ENCODE results near the gene MYO1B.

MYO1B gene

DNA sequence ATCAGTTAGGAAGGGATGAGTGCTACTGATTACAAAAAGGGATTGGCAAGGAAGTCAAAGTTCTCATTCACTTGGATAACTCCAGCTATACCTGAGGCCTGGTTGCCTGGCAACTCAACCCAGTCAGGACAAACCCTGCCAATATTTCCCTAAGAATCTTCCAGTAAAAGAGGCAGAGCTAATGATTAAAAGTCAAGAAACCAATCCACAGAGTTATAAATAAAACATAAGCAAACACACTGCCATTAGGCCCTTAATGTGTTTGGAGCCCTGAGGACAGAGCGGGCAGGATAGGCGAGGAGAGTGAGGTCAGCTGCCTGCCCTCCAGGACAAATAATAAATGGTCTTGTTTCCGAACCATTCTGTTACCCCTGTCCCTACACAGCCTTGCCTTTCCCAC is 217.2 kb downstream of the MYO1B start:
- no peak overlapping the region for H3K4me3 ChIP-seq (ENCODE audit: control insufficient read depth, low read depth, low read length)
- no peak for DNase-seq (ENCODE audit: low read depth)
- TF ChIP-seq, protein P1, sequence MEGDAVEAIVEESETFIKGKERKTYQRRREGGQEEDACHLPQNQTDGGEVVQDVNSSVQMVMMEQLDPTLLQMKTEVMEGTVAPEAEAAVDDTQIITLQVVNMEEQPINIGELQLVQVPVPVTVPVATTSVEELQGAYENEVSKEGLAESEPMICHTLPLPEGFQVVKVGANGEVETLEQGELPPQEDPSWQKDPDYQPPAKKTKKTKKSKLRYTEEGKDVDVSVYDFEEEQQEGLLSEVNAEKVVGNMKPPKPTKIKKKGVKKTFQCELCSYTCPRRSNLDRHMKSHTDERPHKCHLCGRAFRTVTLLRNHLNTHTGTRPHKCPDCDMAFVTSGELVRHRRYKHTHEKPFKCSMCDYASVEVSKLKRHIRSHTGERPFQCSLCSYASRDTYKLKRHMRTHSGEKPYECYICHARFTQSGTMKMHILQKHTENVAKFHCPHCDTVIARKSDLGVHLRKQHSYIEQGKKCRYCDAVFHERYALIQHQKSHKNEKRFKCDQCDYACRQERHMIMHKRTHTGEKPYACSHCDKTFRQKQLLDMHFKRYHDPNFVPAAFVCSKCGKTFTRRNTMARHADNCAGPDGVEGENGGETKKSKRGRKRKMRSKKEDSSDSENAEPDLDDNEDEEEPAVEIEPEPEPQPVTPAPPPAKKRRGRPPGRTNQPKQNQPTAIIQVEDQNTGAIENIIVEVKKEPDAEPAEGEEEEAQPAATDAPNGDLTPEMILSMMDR (conservative IDR thresholded peaks at IDR 0.05; ENCODE audit: control insufficient read depth, insufficient read depth, low read depth, low read length): no peak

DNA sequence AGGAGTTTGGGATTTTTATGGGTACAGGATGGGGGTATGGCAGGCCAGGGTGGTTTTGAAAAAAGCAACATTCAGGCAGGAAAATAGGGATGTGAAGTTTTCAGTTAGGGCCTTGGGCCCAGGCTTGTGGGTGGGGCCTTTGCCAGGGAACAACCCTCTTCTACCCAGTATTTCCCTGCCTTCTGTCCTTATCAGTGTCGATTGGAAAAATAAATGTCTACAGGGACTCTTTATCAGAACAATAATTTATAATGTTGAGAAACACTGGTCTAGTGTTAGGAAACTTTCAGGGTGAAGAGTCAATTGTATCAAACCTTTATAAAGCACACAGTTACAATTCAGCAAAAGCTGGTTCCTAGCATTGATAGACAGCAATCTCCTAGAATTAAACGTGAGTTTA is 218.6 kb downstream of the MYO1B start:
- no peak for DNase-seq (ENCODE audit: low read depth)
- TF ChIP-seq, protein P1 (conservative IDR thresholded peaks at IDR 0.05; ENCODE audit: control insufficient read depth, insufficient read depth, low read depth, low read length): no peak
- H3K4me3 ChIP-seq (ENCODE audit: control insufficient read depth, low read depth, low read length): no peak overlapping the region

DNA sequence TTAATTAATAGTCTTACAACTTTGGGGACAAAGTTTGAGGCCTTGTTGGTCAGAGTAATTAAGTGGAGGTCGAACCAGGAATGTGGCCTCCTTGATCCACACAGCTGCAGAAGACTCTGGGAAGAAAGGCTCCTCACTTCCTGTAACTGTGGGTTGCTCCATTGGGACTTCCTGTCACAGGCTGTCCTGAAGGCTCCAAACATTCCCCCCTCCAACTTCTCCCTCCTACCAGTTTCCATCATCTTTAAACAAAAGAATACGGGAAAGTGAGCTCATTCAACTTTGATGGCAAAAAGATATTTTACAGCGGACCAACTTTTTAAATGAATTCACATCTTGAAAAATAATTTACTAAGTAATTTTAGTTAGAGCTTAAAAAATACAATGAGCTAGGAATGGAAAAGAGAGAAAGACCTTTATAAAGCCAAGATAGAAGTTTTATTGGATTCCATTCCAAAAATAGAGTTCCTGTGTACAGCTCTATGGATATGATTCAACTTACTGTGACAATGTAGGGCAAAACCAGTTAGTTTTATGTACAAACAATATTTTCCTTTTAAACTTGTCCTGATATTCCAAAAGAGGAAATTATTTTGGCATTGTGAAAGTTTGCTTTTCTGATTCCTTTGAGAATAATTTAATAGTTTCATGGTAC is 220.7 kb downstream of the MYO1B start:
- DNase-seq (ENCODE audit: low read depth): no peak
- no peak overlapping the region for H3K4me3 ChIP-seq (ENCODE audit: control insufficient read depth, low read depth, low read length)
- TF ChIP-seq, protein P1 (conservative IDR thresholded peaks at IDR 0.05; ENCODE audit: control insufficient read depth, insufficient read depth, low read depth, low read length): no peak

DNA sequence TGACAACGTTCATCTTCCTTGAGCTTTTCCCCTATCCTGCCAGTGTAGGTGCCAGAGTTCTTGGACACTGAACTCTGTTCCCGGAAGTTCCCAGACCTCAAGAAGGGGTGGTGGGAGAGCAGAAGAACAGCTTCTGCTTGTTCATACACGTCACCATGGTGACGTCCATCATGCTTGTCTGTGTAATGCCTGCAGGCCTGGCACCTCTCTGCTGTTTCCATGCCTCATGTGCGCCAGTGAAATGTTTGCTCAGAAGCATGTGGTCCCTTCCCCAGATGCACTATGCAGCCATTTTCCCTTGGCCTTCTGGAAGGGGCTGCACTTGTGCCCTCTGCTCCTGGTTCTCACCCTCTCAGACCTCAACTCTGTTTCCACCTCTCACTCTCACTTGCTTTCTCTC is 221.9 kb downstream of the MYO1B start:
- no peak for DNase-seq (ENCODE audit: low read depth)
- no peak overlapping the region for H3K4me3 ChIP-seq (ENCODE audit: control insufficient read depth, low read depth, low read length)
- TF ChIP-seq, protein P1 (conservative IDR thresholded peaks at IDR 0.05; ENCODE audit: control insufficient read depth, insufficient read depth, low read depth, low read length): no peak

DNA sequence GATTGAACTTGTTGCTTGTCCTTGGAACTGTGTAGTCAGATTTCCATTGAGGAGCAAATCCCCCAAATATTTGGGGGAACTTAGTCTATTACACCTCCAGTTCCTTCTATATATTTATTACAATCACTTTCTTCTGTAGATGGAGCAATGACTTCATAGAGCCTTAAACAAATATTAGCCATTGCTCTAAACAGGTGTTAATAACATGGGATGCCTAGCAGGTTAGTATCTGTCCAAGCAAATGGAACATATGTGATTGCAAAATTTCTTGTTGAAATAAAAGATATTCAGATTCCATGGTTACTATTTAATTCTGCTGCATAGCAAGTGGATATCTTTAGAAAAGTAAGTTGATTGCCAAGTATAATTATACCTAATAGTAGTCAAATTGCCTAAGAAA is 225.1 kb downstream of the MYO1B start:
- no peak overlapping the region for H3K4me3 ChIP-seq (ENCODE audit: control insufficient read depth, low read depth, low read length)
- no peak for DNase-seq (ENCODE audit: low read depth)
- TF ChIP-seq, protein P1 (conservative IDR thresholded peaks at IDR 0.05; ENCODE audit: control insufficient read depth, insufficient read depth, low read depth, low read length): no peak

DNA sequence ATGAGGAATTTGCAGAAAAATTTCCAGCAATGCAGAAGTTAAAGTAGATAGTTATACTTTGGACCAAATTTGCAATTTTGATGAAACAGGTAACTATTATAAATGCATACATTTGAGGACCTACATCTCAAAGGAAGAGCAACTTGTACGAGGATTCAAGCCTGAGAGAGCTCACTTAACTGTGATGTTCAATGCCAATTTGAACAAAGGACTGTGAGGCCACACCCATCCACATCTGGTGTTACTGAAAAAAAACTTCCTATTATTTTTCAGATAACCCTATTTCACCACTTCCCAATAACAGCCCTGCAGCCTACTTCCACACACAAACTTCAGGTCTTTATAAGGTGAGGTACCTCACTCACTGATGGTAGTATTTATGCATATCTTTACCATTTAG is 229.3 kb downstream of the MYO1B start:
- TF ChIP-seq, protein P1 (conservative IDR thresholded peaks at IDR 0.05; ENCODE audit: control insufficient read depth, insufficient read depth, low read depth, low read length): no peak
- no peak for DNase-seq (ENCODE audit: low read depth)
- no peak overlapping the region for H3K4me3 ChIP-seq (ENCODE audit: control insufficient read depth, low read depth, low read length)
